ENCODE results near the gene TMEM167A.
"Not testable (repeated sequence)": the region's sequence is repeated elsewhere in the genome, so short reads cannot be mapped to it uniquely, and the experiment has no call there.

Gene TMEM167A

DNA sequence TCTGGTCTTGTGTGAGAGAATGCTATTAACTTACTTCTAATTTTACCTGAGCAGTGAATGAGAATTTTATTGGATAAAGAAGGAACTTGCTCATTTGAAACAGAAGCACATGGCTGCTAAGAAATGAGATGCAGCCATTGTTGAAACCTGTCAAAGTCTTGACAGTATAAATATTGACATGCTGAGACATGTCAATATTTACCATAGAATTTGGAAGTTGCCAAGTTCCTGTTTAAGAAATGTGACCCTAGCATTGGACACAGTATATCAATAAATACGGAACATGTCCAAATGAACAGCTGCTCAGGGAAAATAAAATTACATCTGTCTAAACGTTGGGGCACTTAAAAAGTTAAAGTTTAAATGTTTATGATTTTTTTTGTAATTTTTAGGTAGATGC lies 7.9 kb upstream of the TMEM167A start:
- DNase-seq: no peak

DNA sequence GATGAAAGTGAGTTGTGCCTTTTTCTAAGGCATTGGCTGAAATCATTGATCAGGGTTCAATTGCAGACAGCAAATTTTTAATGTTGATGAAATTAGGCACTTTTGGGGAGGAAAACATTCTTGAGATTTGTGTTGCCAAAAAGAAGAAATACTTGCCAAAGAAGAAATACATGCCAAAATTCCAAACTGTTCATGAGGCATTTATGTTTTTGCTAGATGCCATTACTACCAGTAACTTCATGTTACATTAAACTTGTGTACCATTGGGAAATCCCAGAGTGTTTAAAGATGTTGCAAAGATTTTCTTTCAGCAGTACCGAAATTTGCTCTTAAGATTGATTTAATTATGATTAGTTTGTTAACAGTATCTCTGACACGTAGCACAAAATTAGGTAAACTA lies 7.1 kb upstream of the TMEM167A start:
- DNase-seq: no peak

DNA sequence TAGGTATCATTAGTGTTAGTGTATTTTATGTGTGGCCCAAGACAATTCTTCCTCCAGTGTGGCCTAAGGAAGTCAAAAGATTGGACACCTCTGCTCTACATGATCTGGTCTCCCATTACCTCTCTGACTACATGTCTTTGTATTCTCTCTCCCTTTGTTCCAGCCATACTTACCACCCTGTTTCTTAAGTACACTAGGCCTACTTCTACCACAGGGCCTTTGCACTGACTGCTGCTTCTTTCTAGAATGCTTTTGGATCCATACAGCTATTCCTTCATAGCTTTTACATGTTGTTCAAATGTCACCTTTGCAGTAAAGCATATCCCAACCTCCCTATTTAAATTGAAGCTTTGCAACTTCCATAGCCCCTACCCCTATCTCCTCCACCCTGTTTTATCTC lies 5.6 kb upstream of the TMEM167A start:
- no peak for DNase-seq

DNA sequence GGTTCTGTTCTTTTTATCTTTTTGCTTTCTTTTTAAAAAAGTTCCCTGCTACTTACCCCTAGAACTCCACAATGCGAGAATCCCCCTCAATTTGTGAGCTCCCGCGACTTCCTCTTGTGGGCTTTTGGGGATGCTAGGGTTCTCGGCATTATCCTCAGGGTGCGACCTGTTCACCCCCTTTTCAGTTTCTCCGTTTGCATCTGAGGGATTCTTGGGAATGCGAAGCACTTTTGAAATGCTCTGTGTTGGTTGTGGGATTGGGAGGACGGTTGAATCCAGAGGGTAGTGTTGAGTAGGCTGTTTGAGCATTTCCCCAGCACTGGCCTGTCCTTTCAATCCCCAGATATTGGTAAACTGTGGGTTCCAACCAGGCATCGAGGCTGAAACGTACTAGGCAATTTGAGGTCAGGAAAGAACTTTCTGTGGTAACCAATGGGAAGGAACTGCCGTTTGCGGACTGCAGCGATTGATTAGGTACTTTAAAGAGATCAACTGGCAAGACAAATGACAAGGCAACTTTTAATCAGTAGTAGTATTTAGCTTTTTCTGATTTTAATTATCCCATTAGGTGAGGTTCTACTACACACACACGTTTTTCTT lies 568 bp upstream of the TMEM167A start:
- no peak for DNase-seq

DNA sequence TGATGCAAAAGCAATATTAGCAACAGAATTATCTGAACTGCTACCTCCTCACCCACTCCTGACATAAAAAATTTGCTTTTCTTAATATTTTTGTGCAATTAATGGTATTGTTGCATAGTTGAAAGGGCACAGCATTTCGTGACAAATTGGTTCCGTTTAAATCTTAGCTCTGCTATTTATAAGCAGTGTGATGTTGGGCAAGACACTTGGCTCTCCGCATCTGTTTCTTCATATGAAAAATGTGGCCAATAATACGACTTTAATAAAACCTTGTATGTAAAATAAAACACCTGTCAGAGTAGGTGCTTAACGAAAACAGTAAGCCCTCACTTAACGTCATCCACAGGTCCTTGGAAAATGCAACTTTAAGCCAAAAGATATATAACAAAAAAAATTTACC lies 4.2 kb downstream of the TMEM167A start:
- DNase-seq: no peak

DNA sequence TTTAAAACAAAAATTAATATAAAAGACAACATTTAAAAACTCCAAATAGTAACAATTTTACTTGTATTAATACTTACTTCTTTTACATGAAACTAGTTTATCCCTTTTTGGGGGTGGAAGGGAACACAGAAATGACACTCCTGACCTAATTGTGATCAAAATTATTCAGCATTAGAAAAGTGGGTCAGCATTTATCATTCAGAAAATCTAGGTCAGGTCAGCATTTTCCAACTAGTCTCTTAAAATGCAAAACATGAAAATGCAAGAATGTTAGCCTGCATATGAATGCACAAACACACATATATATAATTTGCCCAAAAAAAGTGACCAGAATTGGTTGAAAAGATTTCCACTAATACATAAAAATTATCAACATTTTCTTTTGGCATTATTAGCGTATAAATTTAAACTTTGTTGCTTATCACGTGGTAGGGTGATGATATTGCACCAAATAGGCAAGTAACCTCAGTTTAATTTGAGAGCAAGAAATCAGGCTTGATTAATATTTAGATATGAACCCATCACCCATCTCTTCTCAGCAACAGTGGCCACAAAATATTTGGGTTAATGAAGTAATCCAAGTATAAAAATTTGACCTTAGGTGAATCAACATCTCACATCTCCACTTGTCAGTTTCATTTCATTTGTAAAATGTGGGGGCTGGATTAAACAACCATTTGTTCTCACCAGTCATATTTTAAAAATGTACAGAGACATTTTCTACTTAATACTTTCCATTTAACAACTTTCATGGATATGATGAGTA lies 5.7 kb downstream of the TMEM167A start:
- no peak for DNase-seq

DNA sequence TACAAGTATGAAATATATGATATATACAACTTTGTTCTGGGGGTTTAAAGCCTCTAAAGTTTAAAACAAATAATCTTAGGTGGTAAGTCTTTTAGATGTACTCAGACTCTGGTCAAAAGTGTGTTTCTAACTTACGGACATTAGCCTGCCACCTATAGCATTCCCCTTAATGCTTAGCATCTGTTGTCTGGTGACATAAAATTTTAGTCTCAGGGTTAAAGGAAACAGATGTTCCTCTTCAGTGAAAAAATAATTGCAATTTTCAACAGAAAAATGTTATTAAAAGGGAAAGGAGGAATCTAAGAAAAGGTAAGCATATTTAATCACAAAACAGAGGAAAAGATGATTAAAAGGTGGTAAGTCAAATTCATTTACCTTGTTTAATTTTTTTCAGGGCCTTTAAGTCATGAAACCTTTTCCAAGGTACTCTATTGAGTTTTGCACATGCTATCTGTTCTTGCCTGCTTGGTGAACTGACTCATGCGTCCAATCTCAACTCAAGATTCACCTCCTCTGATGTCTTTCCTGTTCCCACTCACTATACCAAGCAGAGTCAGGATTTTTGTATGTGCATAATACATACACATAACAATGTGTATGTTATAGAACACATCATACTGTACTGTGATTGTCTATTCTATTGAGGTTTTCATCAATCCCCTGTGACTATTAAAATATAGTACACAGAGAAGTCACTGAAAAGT lies 7.9 kb downstream of the TMEM167A start:
- no peak for DNase-seq

DNA sequence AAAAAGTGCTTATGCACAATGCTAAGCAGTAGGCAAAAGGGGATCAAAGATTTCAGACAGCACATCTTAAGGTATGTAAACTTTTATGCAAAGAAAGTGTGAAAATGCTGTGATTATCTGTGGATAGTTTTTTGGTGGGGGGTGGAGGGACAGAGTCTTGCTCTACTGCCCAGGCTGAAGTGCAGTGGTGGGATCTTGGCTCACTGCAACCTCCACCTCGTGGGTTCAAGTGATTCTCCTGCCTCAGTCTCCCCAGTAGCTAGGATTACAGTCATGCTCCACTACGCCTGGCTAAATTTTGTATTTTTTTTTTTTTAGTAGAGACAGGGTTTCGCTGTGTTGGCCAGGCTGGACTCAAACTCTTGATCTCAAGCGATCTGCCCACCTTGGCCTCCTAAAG lies 9.8 kb downstream of the TMEM167A start:
- DNase-seq: not testable (repeated sequence)

DNA sequence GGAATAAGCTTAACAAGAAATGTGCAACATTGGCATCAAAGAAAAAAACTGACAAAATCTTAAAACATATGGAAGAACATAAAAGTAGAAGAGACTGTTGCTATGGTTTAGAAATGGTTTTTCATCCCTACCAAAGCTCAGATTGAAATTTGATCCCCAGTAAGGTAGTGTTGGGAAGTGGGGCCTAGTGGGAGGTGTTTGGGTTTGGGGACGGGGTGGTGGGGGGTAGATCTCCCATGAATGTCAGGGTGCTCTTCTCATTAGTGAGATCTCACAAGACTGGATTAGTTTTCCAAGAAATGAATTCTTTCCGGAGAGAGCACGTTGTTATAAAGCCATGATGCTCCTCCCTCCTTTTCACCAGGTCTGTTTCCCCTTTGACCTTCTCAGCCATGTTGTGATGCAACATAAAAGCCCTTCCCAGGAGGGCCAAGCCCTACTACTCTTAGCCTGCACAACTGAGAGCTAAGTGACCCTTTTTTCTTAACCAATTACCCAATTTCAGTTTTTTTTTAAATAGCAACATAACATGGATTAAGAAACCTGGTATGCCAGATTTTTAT lies 10.6 kb downstream of the TMEM167A start:
- no peak for DNase-seq

DNA sequence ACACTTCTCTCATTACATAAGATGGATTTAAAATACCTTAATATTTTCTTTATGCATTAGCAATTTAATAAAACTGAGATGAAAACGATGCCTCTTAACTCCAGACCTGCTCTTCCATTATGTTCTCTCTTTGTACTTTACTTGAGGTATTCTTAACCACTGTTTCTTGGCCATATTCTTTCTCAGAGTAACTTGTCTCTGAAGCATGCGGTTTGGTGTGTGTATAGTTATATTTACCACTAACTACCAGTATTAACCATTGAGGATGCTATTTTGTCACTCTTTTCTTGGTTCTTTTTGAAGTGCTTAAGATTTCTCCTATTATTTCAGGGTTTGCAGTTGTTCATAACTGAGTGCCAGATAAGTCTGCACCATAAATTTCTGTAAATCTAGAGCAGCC lies 17.9 kb downstream of the TMEM167A start:
- DNase-seq: no peak

DNA sequence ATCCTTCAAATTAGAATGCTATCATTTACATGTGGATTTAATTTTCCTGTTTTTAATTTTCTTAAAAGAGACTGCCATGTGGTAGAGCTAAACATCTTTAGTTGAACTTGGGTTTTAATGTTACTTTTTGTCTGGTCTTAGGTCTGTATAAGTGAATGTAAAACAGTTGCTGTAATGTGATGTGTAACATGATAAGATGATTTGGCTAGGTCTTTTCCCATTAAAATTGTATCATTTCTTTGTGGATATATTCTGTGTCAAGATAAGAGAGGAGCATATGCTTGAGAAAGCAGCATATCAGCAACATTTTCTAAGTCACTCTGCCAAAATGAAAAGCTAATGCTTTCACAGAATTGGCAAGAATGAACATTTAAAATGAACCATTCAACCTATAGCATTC lies 18.5 kb downstream of the TMEM167A start:
- DNase-seq: no peak

DNA sequence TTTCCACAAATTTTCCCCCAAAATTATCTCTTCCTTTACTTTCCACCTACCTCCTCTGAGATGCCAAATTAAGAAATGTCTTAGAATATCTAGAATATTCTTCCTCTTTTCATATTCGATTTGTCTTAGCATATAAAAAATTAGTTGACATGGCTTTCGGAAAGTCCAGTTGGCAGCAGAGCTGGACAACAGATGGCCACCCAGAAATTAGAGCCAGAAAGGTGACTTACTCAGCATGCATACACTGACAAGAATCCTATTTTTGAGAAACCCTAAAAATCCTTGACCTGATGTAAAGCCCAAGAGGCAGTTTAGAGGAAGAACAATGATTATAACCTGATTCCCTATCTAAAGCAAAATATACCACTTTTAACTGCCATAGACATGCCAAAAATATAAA lies 22.0 kb downstream of the TMEM167A start:
- no peak for DNase-seq

DNA sequence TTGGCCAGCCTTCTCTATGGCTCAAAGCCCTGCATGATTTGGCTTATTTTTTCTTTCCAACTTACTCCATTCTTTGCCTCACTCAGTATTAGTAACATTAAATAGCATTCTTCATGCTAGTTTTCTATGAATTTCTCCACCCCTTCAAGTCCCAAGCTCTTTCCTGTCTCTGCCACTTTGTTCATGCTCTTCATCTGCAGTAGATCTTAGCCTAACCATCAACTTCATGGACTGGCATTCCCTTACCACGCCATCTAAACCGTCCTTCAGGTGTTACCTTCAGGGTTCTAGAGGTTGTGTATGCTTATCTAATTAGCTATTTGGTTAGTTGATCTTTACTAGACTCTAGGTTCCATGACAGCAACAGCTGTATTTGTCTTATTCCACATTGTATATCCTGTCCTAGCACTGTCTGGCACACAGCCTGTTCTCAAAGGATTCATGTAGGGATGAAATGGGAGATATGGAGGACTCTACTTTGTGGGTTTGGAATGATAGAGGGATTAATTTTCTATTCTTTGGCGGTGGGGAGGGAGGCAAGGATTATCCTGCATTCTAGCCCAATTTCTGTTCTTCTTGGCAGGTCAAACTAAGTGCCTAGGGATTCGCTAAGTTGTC lies 26.4 kb downstream of the TMEM167A start:
- no peak for DNase-seq

DNA sequence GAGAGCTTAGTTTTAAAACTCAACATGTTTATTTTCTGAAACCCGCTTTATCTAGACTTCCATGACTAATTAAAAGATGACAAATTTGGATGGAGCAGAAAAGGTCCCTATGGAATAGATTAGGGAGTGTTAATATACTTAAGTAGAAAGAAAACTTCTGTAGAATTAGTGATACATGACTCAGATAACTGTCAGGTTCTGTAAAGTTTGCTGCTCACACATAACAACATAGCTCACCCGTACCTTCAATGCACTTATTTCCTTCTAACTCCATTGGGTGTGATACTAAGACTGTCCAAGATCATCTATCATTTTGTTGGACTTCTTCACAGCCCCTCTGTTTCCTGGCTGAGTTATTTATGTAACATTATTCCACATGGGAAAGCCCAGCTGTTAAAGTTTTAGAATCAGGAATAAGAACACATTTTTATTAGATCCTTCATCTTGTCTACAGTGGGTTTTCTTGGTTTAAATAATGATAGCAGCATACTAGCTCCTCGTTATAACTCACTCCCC lies 27.8 kb downstream of the TMEM167A start:
- no peak for DNase-seq

DNA sequence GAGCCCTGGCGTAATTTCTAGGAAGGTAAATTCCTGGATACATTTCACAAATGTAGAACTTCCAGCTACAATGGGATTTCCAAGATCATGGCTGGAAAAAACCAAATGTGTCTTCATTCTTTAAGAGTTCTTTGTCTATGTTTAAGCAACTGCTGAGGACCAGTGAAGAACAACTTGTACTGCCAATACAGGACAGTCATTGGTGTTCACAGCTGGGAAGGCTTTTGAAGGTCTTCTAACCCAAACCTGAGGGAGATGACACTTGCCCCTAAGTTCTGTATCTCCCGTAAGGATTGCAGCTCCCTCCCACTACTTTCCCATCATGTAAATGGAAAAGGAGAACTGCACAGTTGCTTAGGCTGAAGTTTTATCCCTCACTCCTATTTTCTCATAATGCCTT lies 28.4 kb downstream of the TMEM167A start:
- DNase-seq: no peak

DNA sequence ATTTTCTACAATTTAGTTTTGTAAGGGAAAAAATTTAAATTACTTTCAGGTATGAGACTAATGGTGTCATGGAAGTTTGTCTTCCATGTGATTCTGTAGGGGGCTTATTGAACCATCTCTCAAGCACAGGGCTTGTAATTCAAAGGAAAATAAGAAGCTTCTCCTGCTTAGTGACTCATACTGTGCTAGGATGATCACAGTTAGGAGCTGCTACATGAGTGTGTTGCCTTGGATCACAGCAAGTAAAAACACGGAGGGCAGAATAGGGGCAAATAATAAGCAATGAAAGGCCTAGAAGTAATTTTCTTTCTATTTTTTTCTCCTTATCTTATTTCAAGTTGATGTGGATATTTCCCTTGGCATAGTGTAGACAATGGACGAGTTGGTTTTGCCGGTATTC lies 28.9 kb downstream of the TMEM167A start:
- no peak for DNase-seq

DNA sequence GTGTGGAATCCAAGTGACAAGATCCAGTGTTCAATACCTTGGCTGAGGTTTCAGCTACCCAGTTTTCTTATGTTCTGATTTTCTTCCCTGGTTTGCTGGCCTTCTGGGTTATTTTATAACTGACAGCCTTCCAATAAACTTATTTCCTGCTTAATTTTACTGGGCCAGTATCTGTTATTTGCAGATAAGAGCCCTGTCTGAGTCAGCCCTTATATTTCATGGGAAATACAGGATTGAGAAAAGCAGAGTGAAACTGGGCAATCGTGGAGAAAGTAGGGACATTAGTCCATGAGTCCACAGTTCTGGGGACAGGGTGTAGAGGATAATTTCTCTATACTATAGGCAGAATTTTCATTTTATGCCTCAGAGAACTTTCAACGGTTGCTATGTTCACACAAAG lies 32.3 kb downstream of the TMEM167A start:
- no peak for DNase-seq

DNA sequence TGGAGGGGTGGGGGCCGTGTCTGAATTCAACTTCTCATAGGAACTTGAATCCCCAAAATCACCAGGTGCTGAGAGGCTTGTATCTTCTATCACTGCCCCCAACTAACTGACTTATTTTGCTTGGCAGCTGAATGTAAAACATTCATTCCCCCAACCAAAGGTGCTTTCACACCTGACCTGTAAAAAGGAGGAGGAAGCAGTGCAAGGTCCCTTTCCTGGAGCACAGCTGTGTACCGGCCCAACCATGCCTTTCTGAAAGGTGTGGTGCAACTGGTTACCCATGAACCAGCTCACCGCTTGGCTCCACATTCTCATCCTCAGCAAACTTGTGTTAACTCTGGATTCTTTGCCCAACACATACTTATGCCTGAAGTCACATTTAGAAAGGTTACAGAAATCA lies 34.7 kb downstream of the TMEM167A start:
- no peak for DNase-seq

DNA sequence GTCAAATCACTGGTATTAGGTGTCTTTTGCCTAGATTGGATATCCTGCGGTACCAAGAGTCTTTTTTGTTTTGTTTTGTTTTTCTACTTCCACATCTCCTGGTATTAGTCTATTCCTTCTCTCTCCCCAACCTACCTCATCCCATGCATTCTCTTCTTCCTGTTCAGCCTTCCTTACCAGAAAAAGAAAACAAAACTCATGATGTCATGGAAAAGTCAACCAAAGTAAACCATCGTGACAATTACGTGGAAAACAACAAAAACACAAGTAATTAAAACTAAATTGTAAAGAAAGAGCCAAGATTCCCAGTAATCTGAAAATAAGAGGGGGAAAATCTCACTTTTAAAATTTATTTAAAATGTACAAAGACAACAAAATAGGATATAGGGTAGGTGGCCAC lies 38.3 kb downstream of the TMEM167A start:
- DNase-seq: no peak

DNA sequence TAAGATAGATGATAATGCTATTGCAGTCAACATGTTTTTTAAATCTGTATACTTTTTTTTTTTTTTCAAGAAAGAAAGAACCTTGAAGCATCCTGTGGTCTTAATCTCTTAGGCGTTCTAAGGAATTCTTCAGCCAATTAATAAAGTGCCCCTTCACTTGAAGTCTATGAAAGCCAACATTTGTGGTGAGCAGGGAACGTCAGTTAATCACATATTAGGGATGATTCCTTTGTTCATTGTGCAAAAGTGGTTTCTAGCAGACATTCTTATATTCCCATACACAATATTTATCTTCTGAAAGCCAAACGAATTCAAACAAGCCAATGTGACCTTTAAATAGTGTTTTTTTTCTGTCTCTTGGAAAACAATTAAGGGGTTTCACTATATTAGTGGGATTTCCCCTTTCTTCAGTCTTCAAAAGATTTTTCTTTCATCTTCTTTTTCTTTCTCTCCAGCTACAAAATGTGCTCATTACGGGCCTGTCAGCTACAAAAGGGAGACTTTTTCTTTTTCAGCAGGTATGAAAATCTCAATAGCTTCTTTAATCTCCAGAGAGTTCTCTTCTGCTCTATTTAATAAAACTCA lies 40.1 kb downstream of the TMEM167A start:
- no peak for DNase-seq

DNA sequence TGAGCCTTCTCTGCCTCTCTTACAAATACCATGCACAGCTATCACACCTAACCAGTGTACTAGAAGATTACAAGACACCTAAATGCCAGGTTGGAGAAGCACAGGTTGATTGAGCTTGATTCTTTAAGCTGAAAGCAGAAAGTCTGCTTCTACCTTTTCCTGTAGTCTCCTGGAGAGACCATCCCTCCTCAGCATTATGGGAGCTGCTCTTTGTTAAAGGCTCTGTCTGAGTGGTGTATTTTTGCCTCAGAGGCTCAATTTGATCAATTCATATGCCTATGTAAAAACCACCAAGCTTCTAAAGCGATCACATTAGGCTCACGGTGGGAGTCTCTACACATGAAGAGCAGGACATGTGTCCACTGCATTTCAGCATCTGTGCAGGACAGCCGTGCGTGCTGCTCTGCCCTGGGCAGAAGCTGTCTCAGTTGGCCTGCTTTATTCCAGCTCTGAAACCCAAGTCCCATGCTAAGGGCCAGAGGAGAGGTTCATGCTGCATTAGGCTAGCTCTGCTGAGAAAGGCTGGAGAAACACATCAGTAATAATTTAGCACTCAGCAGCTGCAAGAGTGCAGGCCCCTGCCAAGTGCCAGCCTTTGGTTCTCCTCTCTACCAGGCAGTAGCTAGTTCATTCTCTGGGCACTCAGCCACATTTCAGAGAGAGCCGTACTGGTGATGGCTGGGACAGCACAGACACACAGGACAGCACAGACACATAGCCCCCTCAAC lies 41.7 kb downstream of the TMEM167A start:
- DNase-seq: no peak

DNA sequence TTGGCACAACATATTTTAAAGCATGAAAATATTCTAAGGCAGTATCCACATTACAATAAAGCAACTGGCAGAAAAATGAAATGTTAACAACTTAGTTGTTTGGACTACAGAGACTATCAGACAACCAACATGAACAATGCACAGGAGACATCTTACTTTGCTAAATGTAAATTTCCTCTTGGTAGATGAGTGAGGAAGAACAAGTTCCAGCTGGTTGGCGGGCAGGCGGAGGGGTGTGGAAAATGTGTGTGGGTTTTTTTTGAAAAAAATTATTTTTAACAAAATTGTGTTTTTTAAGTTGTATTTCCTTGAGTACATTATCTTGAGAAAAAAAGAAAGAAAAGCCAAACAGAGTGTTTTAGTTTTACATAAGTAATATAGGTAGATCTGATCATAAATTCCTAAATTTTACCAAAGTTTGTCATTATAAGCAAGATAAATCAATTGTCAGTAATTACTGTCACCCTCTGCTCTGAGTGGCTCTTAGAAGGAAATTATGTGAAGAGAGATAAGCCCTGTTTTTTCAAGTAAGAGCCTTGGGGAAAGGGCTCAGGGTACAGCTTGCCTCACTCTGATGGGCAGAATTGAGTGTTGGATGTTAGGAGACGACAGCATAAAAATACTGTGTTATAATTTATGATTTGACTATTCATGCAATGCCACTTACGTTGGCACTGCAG lies 42.5 kb downstream of the TMEM167A start:
- DNase-seq: no peak
